Sigmoid colon (tissue), 4 donors: ENCODE data around the gene CNMD.

Source experiments
- CTCF ChIP-seq, 4 experiments: fragments of 450-650 bp in 3 of 4; fragments of 200-600 bp in 1 of 4; IDR thresholded peaks; one replicate each; pipeline ENCODE4 v1.5.1; 2016 to 2019; ENCODE audit warnings: antibody characterized with exemption in 4 of 4, mild to moderate bottlenecking in 3 of 4, moderate library complexity in 2 of 4
- EP300 ChIP-seq, 4 donors: sonication (generic); formaldehyde crosslinking; IDR thresholded peaks; one replicate each; pipeline ENCODE4 v1.6.1; 2017; ENCODE audit warnings: antibody characterized with exemption in 4 of 4

- no peak for TF ChIP-seq EP300 (IDR thresholded peaks at IDR 0.05)
- no peak for TF ChIP-seq CTCF (IDR thresholded peaks at IDR 0.05)
Observed at GRCh38 chr13:52775511-52775910, 35.9 kb upstream of the CNMD start.
